ENCODE results near the gene ANKRD27.

GRCh38 chr19:32662186-32662585 lies 12.8 kb downstream of the ANKRD27 start:
- TF ChIP-seq CTCF (IDR thresholded peaks at IDR 0.05; ENCODE audit: poor library complexity, severe bottlenecking) (no peak), REST (IDR thresholded peaks at IDR 0.05; ENCODE audit: borderline replicate concordance) (no peak), RAD21 (conservative IDR thresholded peaks at IDR 0.05) (no peak), EZH2 (IDR thresholded peaks at IDR 0.05; ENCODE audit: borderline replicate concordance, insufficient read depth, low read length, poor library complexity, severe bottlenecking) (no peak), SMC3 (conservative IDR thresholded peaks at IDR 0.05; ENCODE audit: poor library complexity) (no peak)

All from neural cell (in vitro differentiated cells).